Neural crest cell (in vitro differentiated cells): Measurements from ENCODE around the gene P2RY8. TPM values are rescaled to one million over a fixed set of nuclear protein-coding genes. Genes with fewer than 3 reads are reported as not detected.

Experiments used
- DNase-seq: peaks from one replicate; pipeline ENCODE4 v3.0.0; 2021; ENCODE audit warnings: low read depth, mixed read lengths, low spot score
- H3K27ac Mint-ChIP-seq: one replicate; pipeline ENCODE4 v1.8.0; 2021; ENCODE audit warnings: mild to moderate bottlenecking, mixed read lengths; ENCODE audit not compliant: unreplicated experiment
- H3K27me3 Mint-ChIP-seq: 2 replicates; pipeline ENCODE4 v1.8.0; 2021; ENCODE audit warnings: low read depth, mild to moderate bottlenecking, mixed read lengths
- H3K36me3 Mint-ChIP-seq: 2 replicates; pipeline ENCODE4 v1.8.0; 2021; ENCODE audit warnings: low read depth, mild to moderate bottlenecking, mixed read lengths
- H3K4me1 Mint-ChIP-seq: 2 replicates; pipeline ENCODE4 v1.8.0; 2021; ENCODE audit warnings: mixed read lengths
- H3K4me3 Mint-ChIP-seq: one replicate; pipeline ENCODE4 v1.8.0; 2021; ENCODE audit warnings: mild to moderate bottlenecking, mixed read lengths
- H3K9me3 Mint-ChIP-seq: 2 replicates; pipeline ENCODE4 v1.8.0; 2021; ENCODE audit warnings: mixed read lengths
- CTCF ChIP-seq: fragments of 200-600 bp; sonication (generic); conservative IDR thresholded peaks from 2 replicates; pipeline ENCODE4 v1.5.0; 2021; ENCODE audit warnings: antibody characterized with exemption, mild to moderate bottlenecking
- total RNA-seq: library from RNA; stranded (reverse); gene quantifications from 2 replicates; pipeline ENCODE4 v1.2.1, GENCODE V29; 2021

The P2RY8 gene
- total RNA-seq, 1 donor from 2014 or later, result not detected

- no peak overlapping the region for H3K27ac Mint-ChIP-seq
- no peak for TF ChIP-seq CTCF
- no peak for DNase-seq
Measured at GRCh38 chrX:1480082-1480785, 56.8 kb downstream of the P2RY8 start.

GRCh38 chrX:1477801-1478458 is 59.1 kb downstream of the P2RY8 start:
- Mint-ChIP-seq H3K27me3 (peaks cover 6% of the 10 kb centered on the region), H3K27ac (no peak overlapping the region), H3K4me3 (no peak overlapping the region), H3K36me3 (peaks cover 8% of the 10 kb centered on the region), H3K4me1 (peaks cover 9% of the 10 kb centered on the region), H3K9me3 (peaks cover 16% of the 10 kb centered on the region)
- TF ChIP-seq CTCF, result no peak
- no peak for DNase-seq

More at GRCh38 chrX:1480082-1480785, 56.8 kb downstream of the P2RY8 start:
- H3K4me1 Mint-ChIP-seq, result peaks cover 9% of the 10 kb centered on the region
- peaks cover 8% of the 10 kb centered on the region for H3K36me3 Mint-ChIP-seq
- H3K4me3 Mint-ChIP-seq, result no peak overlapping the region
- peaks cover 13% of the 10 kb centered on the region for H3K9me3 Mint-ChIP-seq
- H3K27me3 Mint-ChIP-seq, result peaks cover 6% of the 10 kb centered on the region

GRCh38 chrX:1477229-1477628 is 59.8 kb downstream of the P2RY8 start:
- peaks cover 8% of the 10 kb centered on the region for H3K36me3 Mint-ChIP-seq
- peaks cover 6% of the 10 kb centered on the region for H3K27me3 Mint-ChIP-seq
- peaks cover 16% of the 10 kb centered on the region for H3K9me3 Mint-ChIP-seq
- DNase-seq, result no peak
- no peak overlapping the region for H3K27ac Mint-ChIP-seq
- no peak overlapping the region for H3K4me3 Mint-ChIP-seq
- no peak for TF ChIP-seq CTCF
- H3K4me1 Mint-ChIP-seq, result peaks cover 8% of the 10 kb centered on the region

- H3K4me3 Mint-ChIP-seq, result no peak overlapping the region
- H3K4me1 Mint-ChIP-seq, result peaks cover 2% of the 10 kb centered on the region
- H3K9me3 Mint-ChIP-seq, result peaks cover 16% of the 10 kb centered on the region
- no peak for TF ChIP-seq CTCF
- peaks cover 8% of the 10 kb centered on the region for H3K36me3 Mint-ChIP-seq
- DNase-seq, result no peak
- H3K27me3 Mint-ChIP-seq, result peaks cover 3% of the 10 kb centered on the region
- H3K27ac Mint-ChIP-seq, result no peak overlapping the region
Measured at GRCh38 chrX:1476682-1477081, 60.3 kb downstream of the P2RY8 start.

- Mint-ChIP-seq H3K36me3 (peaks cover 8% of the 10 kb centered on the region), H3K9me3 (peaks cover 16% of the 10 kb centered on the region), H3K27ac (no peak overlapping the region), H3K4me1 (no peaks in the 10 kb centered on the region), H3K4me3 (no peak overlapping the region), H3K27me3 (peaks cover 2% of the 10 kb centered on the region)
- no peak for TF ChIP-seq CTCF
- no peak for DNase-seq
Measured at GRCh38 chrX:1475881-1476280, 61.1 kb downstream of the P2RY8 start.
